Activated CD4-positive, alpha-beta memory T cell treated with anti-CD3 and anti-CD28 coated beads for 36 hours (primary cell): ENCODE data around the gene TOP3B. TPM values are rescaled to one million over a fixed set of nuclear protein-coding genes. Genes with fewer than 3 reads are reported as not detected.

ENCODE experiments used
- CTCF ChIA-PET: fragments of 350-600 bp; sonication (Branson Sonifier 250); formaldehyde crosslinking; loops from one replicate; lab custom pipeline; 2021; ENCODE audit warnings: antibody characterized with exemption, inconsistent platforms; lab: Charles Lee
- POLR2A ChIA-PET: fragments of 350-600 bp; sonication (Branson Sonifier 250); formaldehyde crosslinking; loops from one replicate; lab custom pipeline; 2021; ENCODE audit warnings: antibody characterized with exemption; lab: Charles Lee
- DNase-seq: peaks from one replicate; pipeline ENCODE4 v3.0.0-alpha.2; 2020
- H3K27ac Mint-ChIP-seq: one replicate; pipeline ENCODE4 v1.8.0; 2021; ENCODE audit warnings: mixed read lengths
- H3K27me3 Mint-ChIP-seq: one replicate; pipeline ENCODE4 v1.8.0; 2021; ENCODE audit warnings: mixed read lengths
- H3K36me3 Mint-ChIP-seq: one replicate; pipeline ENCODE4 v1.8.0; 2021; ENCODE audit warnings: mixed read lengths
- H3K4me1 Mint-ChIP-seq: one replicate; pipeline ENCODE4 v1.8.0; 2021; ENCODE audit warnings: low read depth, mixed read lengths
- H3K4me3 Mint-ChIP-seq: one replicate; pipeline ENCODE4 v1.8.0; 2021; ENCODE audit warnings: mild to moderate bottlenecking, mixed read lengths
- H3K9me3 Mint-ChIP-seq: one replicate; pipeline ENCODE4 v1.8.0; 2021; ENCODE audit warnings: mixed read lengths
- intact Hi-C: fragments of 100-400 bp; cut with micrococcal nuclease; formaldehyde crosslinking; loops from one replicate; pipeline ENCODE4 v1.15.1; 2023
- total RNA-seq, 2 experiments: library from RNA; stranded (reverse); gene quantifications; one replicate each; pipeline ENCODE4 v1.2.3, GENCODE V29; 2021

Gene TOP3B
- total RNA-seq, 2 experiments from 2014 or later: 28.8 to 30.4 TPM

- intact Hi-C loops: loop anchor here (2.0 to 5.0 kb wide), 3 partner anchors 14 to 240 kb away; partner anchors contain the start of gene MAPK1
- Mint-ChIP-seq H3K4me1 (peaks cover 10% of the 10 kb centered on the region), H3K36me3 (peaks cover 2% of the 10 kb centered on the region), H3K27ac (no peak within 1 kb of the TSS), H3K9me3 (no peaks in the 10 kb centered on the region), H3K27me3 (no peaks in the 10 kb centered on the region), H3K4me3 (peak within 1 kb of the TSS; percentile 83)
- DNase-seq: peak; percentile 93
- POLR2A ChIA-PET: interaction anchor here (0.6 to 1.0 kb wide), 2 partner anchors 14 to 245 kb away, joined by 3 read pairs; no protein-coding TSS in a partner anchor
- CTCF ChIA-PET: interaction anchor here (0.6 to 6.7 kb wide), 37 partner anchors 8 to 312 kb away, joined by 3 to 140 read pairs (median 4); partner anchors contain the start of genes TOP3B and YPEL1
These were observed 29.7 kb downstream of the TOP3B start, which contains the start of gene PPM1F for GRCh38 chr22:21952586-21953571. PPM1F (minus strand) TSS chr22:21952848; CDS start chr22:21946048, 6,800 bp downstream.

- H3K27me3 Mint-ChIP-seq: no peaks in the 10 kb centered on the region
- no peak overlapping the region for H3K27ac Mint-ChIP-seq
- H3K4me3 Mint-ChIP-seq: peak overlapping the region; percentile 83
- no peaks in the 10 kb centered on the region for H3K9me3 Mint-ChIP-seq
- H3K4me1 Mint-ChIP-seq: peaks cover 10% of the 10 kb centered on the region
- H3K36me3 Mint-ChIP-seq: peaks cover 2% of the 10 kb centered on the region
- DNase-seq: peak; percentile 22
- intact Hi-C loops: loop anchor here (2.0 to 5.0 kb wide), 3 partner anchors 13 to 239 kb away; partner anchors contain the start of gene MAPK1
- CTCF ChIA-PET: interaction anchor here (0.6 to 6.7 kb wide), 36 partner anchors 7 to 311 kb away, joined by 3 to 140 read pairs (median 4); partner anchors contain the start of genes TOP3B and YPEL1
- POLR2A ChIA-PET: interaction anchor here (1.0 kb wide), 2 partner anchors 10 to 244 kb away, joined by 3 read pairs; no protein-coding TSS in a partner anchor
These were observed 30.6 kb downstream of the TOP3B start for GRCh38 chr22:21951931-21952465.

GRCh38 chr22:21951062-21951461 lies 31.5 kb downstream of the TOP3B start:
- Mint-ChIP-seq H3K36me3 (peaks cover 2% of the 10 kb centered on the region), H3K4me3 (peak overlapping the region; percentile 14), H3K9me3 (no peaks in the 10 kb centered on the region), H3K27ac (no peak overlapping the region), H3K4me1 (peaks cover 10% of the 10 kb centered on the region), H3K27me3 (no peaks in the 10 kb centered on the region)
- no peak for DNase-seq
- ChIA-PET POLR2A (no interaction called here), CTCF (interaction anchor here (2.6 to 6.7 kb wide), 2 partner anchors 13 to 21 kb away, joined by 20 to 140 read pairs; no protein-coding TSS in a partner anchor)
- intact Hi-C loops: loop anchor here (5.0 kb wide), 1 partner anchor 84 kb away; the partner anchor contains the start of gene MAPK1

- POLR2A ChIA-PET: no interaction called here
- no peaks in the 10 kb centered on the region for H3K9me3 Mint-ChIP-seq
- peaks cover 10% of the 10 kb centered on the region for H3K4me1 Mint-ChIP-seq
- no peak overlapping the region for H3K4me3 Mint-ChIP-seq
- no peak overlapping the region for H3K27ac Mint-ChIP-seq
- H3K27me3 Mint-ChIP-seq: no peaks in the 10 kb centered on the region
- CTCF ChIA-PET: interaction anchor here (0.8 to 6.7 kb wide), 2 partner anchors 12 to 237 kb away, joined by 4 to 140 read pairs; no protein-coding TSS in a partner anchor
- intact Hi-C loops: loop anchor here (5.0 kb wide), 1 partner anchor 83 kb away; the partner anchor contains the start of gene MAPK1
- peaks cover 2% of the 10 kb centered on the region for H3K36me3 Mint-ChIP-seq
- DNase-seq: no peak
These were observed 32.6 kb downstream of the TOP3B start for GRCh38 chr22:21949948-21950347.

DNA sequence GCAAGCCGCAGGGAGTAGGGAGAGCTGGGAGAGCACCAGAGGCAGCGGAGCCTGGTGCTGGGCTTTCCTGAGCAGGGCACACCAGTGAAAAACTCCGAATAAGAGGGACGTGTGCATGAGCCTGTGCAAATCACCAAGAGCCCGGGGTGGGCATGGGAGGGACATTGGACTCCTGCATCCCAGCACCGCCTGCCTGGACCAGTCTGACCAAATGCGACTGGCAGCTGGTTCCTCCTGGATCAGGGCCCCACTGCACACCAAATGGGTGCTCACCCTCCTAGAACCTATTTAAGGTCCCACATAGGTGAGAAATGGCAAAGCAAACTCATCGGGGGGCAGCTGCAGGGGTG lies 33.0 kb downstream of the TOP3B start:
- Mint-ChIP-seq H3K4me3 (no peak overlapping the region), H3K27me3 (no peaks in the 10 kb centered on the region), H3K4me1 (peaks cover 10% of the 10 kb centered on the region), H3K9me3 (no peaks in the 10 kb centered on the region), H3K27ac (no peak overlapping the region), H3K36me3 (peaks cover 2% of the 10 kb centered on the region)
- CTCF ChIA-PET: interaction anchor here (0.8 to 6.7 kb wide), 2 partner anchors 11 to 236 kb away, joined by 4 to 140 read pairs; no protein-coding TSS in a partner anchor
- POLR2A ChIA-PET: no interaction called here
- intact Hi-C loops: no loop called here
- no peak for DNase-seq

DNA sequence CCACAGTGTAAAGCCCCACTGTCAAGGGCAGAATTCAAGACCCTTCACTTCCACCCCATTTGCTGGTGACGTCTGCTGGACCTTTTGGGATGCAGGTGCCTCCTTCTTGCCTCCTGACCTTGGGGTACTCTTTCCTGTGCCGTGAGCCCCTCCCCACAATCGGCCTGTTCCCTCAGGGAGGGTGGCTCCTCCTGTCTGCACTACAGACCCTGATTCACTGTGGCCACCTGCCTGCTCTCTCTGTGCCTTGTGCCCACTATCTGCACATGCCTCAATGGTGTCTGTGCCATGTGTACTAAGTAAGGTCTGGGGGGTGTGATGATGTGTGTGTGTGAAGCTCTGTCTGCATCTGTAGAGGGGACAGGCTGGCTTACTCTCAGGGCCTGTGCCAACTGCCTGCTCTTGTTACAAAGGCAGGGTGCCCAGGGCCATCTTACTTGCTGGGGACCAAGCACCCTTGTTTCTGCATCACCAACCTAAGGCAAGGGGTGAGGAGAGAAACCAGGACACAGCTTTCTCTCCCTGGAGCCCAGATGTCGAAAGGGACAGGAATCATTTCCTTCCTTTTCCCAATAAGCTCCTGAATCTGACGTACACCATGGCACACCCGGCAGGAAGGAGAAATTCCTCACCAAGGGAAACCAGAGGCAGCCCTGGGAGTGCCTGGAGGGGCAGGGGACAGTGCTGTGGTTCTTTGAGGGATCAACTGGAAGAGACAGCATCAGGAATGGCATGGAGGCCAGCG lies 33.6 kb downstream of the TOP3B start:
- DNase-seq: no peak
- no peaks in the 10 kb centered on the region for H3K27me3 Mint-ChIP-seq
- intact Hi-C loops: no loop called here
- ChIA-PET POLR2A (no interaction called here), CTCF (interaction anchor here (6.7 kb wide), 1 partner anchor 11 kb away, joined by 140 read pairs; no protein-coding TSS in a partner anchor)
- H3K27ac Mint-ChIP-seq: no peak overlapping the region
- no peaks in the 10 kb centered on the region for H3K9me3 Mint-ChIP-seq
- peaks cover 10% of the 10 kb centered on the region for H3K4me1 Mint-ChIP-seq
- no peak overlapping the region for H3K4me3 Mint-ChIP-seq
- peaks cover 4% of the 10 kb centered on the region for H3K36me3 Mint-ChIP-seq

DNA sequence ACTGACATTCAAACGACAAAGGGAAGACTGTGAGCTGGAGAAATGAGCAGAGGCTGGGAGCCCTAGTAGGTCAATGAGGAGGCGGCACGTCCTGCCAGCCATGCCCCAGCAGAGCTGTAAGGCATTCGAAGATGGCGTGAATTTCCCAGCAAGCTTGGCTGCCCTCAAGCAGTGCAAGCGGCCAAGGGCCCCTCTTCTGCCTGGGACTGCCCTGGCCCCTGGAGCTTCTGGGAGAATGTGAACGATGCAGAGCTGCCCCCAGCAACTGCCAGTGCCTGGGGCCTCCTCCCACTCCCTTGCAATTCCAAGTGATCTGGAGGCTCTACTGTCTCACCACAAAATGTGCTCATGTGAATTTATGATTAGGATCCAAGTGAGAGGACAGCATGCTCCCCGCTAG lies 34.2 kb downstream of the TOP3B start:
- CTCF ChIA-PET: interaction anchor here (6.7 kb wide), 1 partner anchor 10 kb away, joined by 140 read pairs; no protein-coding TSS in a partner anchor

DNA sequence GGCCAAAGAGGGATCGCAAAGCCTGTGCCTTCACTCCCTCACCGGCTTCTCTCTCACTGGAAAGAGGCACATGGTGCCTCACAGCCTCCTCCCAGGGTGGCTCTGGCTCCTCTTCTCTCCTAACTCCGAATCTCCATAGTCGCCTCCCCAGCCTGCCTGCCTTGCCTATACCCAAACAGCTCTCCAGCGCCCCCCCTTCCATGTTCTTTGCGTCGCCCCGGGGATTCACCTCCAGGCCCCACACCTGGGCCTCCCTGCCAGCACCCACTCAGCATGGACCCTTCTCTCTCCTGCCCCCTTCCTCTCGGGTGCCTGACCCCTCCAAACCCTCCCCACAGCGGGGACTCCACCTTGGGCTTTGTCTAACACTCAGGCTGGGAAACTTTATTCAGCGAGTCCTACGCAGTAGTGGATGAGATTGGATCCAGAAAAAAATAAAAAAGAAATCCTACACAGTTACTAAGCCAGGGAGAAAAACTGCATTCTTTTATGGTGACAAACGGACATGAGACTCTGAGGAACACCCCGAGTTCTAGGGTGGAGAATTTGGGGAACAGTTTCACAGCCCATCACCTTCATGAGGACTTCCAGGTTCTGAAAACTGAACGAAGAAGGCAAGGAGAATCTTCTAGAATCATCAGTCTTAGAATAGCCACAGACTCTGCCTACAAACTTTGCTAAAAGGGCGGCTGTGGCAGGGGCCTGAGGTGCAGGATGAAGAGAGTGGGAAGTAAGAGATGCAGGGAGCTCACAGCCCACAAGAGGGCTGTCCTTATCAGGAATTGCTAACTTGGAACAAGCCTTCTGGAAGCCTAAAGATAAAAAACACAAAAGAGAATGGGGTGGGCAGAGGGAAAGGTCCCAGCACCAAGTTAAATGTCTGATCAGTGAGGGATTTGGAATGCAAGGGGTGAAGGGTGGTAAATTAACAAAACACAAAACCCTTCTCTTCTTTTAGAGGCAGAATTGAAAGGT lies 35.3 kb downstream of the TOP3B start:
- peaks cover 17% of the 10 kb centered on the region for H3K4me1 Mint-ChIP-seq
- intact Hi-C loops: no loop called here
- ChIA-PET CTCF (no interaction called here), POLR2A (no interaction called here)
- no peak for DNase-seq
- H3K9me3 Mint-ChIP-seq: no peaks in the 10 kb centered on the region
- H3K27me3 Mint-ChIP-seq: no peaks in the 10 kb centered on the region
- H3K27ac Mint-ChIP-seq: no peak overlapping the region
- H3K4me3 Mint-ChIP-seq: no peak overlapping the region
- H3K36me3 Mint-ChIP-seq: peaks cover 5% of the 10 kb centered on the region

More for the DNA sequence above, 34.2 kb downstream of the TOP3B start:
- no peak overlapping the region for H3K27ac Mint-ChIP-seq
- peaks cover 10% of the 10 kb centered on the region for H3K4me1 Mint-ChIP-seq
- POLR2A ChIA-PET: no interaction called here
- no peaks in the 10 kb centered on the region for H3K27me3 Mint-ChIP-seq
- no peaks in the 10 kb centered on the region for H3K9me3 Mint-ChIP-seq
- H3K4me3 Mint-ChIP-seq: no peak overlapping the region
- DNase-seq: no peak
- intact Hi-C loops: no loop called here
- peaks cover 5% of the 10 kb centered on the region for H3K36me3 Mint-ChIP-seq

- H3K4me1 Mint-ChIP-seq: peaks cover 19% of the 10 kb centered on the region
- ChIA-PET CTCF (no interaction called here), POLR2A (no interaction called here)
- no peaks in the 10 kb centered on the region for H3K27me3 Mint-ChIP-seq
- no peak overlapping the region for H3K27ac Mint-ChIP-seq
- intact Hi-C loops: no loop called here
- no peak overlapping the region for H3K4me3 Mint-ChIP-seq
- no peaks in the 10 kb centered on the region for H3K9me3 Mint-ChIP-seq
- DNase-seq: no peak
- peaks cover 5% of the 10 kb centered on the region for H3K36me3 Mint-ChIP-seq
These were observed 36.2 kb downstream of the TOP3B start for GRCh38 chr22:21946262-21946925.
